Spleen (tissue), 7 donors: ENCODE measurements around the gene CMTM7.

Experiments used
- POLR2A ChIP-seq, 3 donors: fragments of 450-650 bp; IDR thresholded peaks; one replicate each; pipeline ENCODE4 v1.5.1; 2017; ENCODE audit warnings: antibody characterized with exemption in 3 of 3, mild to moderate bottlenecking in 1 of 3
- POLR2AphosphoS5 ChIP-seq, 3 donors: sonication (generic); formaldehyde crosslinking; IDR thresholded peaks; one replicate each; pipeline ENCODE4 v1.5.1; 2017; ENCODE audit warnings: antibody characterized with exemption in 3 of 3
- TF ChIP-seq, protein P1 (sequence below), 11 experiments: fragments of 200-600 bp in 7 of 11; fragments of 450-650 bp in 4 of 11; sonication (generic) in 4 of 11; IDR thresholded peaks in 8 of 11; conservative IDR thresholded peaks in 3 of 11; 1 replicate in 7 of 11; 2 replicates in 4 of 11; pipeline versions ENCODE4 v1.4.0 to v1.8.0; 2016 to 2021; ENCODE audit warnings: antibody characterized with exemption in 11 of 11, inconsistent platforms in 4 of 11, mild to moderate bottlenecking in 1 of 11
- donor health status: DM: no; HTN: no; CAD: no; lungs with moderate emphysema.
- donor health status: DM: no; HTN: no; CAD: no.
- donor health status: DM: no; HTN: no; CAD: no.

DNA sequence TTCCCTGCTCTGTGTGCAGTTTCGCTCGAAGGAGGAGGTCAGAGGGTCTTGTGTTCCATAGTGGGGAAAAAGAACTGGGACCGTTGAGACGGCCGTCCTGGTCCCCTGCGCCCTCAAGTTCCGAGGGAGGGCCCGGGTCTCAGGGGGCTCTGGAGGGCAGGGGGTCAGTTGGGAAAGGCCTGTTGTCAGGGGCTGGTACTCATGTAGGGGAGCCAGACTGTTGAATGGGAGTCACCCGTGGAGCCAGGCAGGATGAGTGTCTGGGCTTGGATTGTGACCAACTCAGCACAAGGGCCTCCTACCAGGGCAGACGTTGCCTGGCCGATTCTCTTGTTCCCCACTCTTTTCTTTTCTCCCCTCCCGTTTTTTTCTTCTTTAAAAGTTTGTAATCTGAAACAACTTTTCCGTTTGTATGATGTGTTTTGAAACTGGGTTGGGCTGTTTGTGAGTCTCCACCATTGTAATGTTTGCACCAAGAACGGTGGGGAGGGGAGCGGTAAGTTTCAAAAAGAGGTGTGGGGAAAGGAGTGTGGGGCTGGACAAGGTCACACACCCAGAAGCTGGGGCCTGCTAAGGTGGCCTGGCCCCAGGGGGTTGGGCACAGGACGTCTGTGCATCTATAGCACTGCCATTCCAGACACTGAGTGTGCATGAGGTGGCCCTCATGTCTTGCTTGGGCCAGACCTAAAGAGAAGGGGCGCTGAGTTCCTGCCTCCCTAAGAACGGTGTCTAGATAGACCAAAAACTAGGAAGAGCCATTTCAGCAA lies 1.1 kb downstream of the CMTM7 start:
- TF ChIP-seq, protein P1, sequence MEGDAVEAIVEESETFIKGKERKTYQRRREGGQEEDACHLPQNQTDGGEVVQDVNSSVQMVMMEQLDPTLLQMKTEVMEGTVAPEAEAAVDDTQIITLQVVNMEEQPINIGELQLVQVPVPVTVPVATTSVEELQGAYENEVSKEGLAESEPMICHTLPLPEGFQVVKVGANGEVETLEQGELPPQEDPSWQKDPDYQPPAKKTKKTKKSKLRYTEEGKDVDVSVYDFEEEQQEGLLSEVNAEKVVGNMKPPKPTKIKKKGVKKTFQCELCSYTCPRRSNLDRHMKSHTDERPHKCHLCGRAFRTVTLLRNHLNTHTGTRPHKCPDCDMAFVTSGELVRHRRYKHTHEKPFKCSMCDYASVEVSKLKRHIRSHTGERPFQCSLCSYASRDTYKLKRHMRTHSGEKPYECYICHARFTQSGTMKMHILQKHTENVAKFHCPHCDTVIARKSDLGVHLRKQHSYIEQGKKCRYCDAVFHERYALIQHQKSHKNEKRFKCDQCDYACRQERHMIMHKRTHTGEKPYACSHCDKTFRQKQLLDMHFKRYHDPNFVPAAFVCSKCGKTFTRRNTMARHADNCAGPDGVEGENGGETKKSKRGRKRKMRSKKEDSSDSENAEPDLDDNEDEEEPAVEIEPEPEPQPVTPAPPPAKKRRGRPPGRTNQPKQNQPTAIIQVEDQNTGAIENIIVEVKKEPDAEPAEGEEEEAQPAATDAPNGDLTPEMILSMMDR (IDR thresholded peaks at IDR 0.05 in 8 of 11, conservative IDR thresholded peaks at IDR 0.05 in 3 of 11): no peak
- TF ChIP-seq POLR2A (IDR thresholded peaks at IDR 0.05) (no peak), POLR2AphosphoS5 (IDR thresholded peaks at IDR 0.05) (peak in 2 of 3 donors; percentile 6 to 47)
